HEK293 (cell line): Measurements from ENCODE around the gene U2SURP.
"Not testable (repeated sequence)": the region's sequence is repeated elsewhere in the genome, so short reads cannot be mapped to it uniquely, and the experiment has no call there.

Experiments used
- CTCF ChIA-PET: fragments of 350-600 bp; formaldehyde crosslinking; extraction: SDS; loops from one replicate; lab custom pipeline; 2021; ENCODE audit warnings: antibody characterized with exemption; lab: Yijun Ruan, JAX
- POLR2A ChIA-PET: fragments of 300-600 bp; formaldehyde crosslinking; extraction: SDS; loops from one replicate; lab custom pipeline; 2020; ENCODE audit warnings: antibody characterized with exemption, inconsistent platforms; lab: Yijun Ruan, JAX
- H3K27ac ChIP-seq: fragments of 200-500 bp; sonication (Bioruptor generic); 2 replicates; pipeline ENCODE4 v1.5.1; 2014; ENCODE audit warnings: low read depth, low read length, control low read depth, inconsistent platforms; ENCODE audit errors: extremely low read depth
- H3K36me3 ChIP-seq, 2 experiments: fragments of 200-500 bp in 1 of 2; sonication (Bioruptor generic) in 1 of 2; 1 replicate in 1 of 2; 2 replicates in 1 of 2; pipeline ENCODE4 v1.5.1; 2014 to 2017; ENCODE audit warnings: inconsistent platforms in 2 of 2, low read length in 2 of 2; ENCODE audit not compliant: control insufficient read depth in 2 of 2, insufficient read depth in 1 of 2
- H3K4me1 ChIP-seq: fragments of 200-500 bp; sonication (Bioruptor generic); 2 replicates; pipeline ENCODE4 v1.5.1; 2014; ENCODE audit warnings: mild to moderate bottlenecking, low read length, inconsistent platforms; ENCODE audit not compliant: control insufficient read depth, insufficient read depth
- H3K4me3 ChIP-seq: 2 replicates; pipeline ENCODE4 v1.5.1; 2011; ENCODE audit warnings: low read depth, mild to moderate bottlenecking, control low read depth, low read length, moderate library complexity
- H3K9me3 ChIP-seq: fragments of 200-500 bp; sonication (Bioruptor generic); 2 replicates; pipeline ENCODE4 v1.5.1; 2014; ENCODE audit warnings: low read depth, low read length, inconsistent platforms; ENCODE audit not compliant: control insufficient read depth, insufficient read depth
- EGR2 ChIP-seq: fragments of 450-650 bp; formaldehyde crosslinking; IDR thresholded peaks from 2 replicates; pipeline ENCODE4 v1.5.1; 2016; ENCODE audit warnings: low read depth, missing biosample characterization, missing genetic modification characterization
- GLIS2 ChIP-seq: fragments of 450-650 bp; formaldehyde crosslinking; IDR thresholded peaks from 2 replicates; pipeline ENCODE4 v1.5.1; 2016; ENCODE audit warnings: missing biosample characterization, missing genetic modification characterization
- KLF16 ChIP-seq: fragments of 450-650 bp; formaldehyde crosslinking; IDR thresholded peaks from 2 replicates; pipeline ENCODE4 v1.5.1; 2017; ENCODE audit warnings: missing biosample characterization, missing genetic modification characterization
- ZIC2 ChIP-seq: fragments of 450-650 bp; formaldehyde crosslinking; IDR thresholded peaks from 2 replicates; pipeline ENCODE4 v1.5.1; 2016; ENCODE audit warnings: missing biosample characterization, missing genetic modification characterization
- ZNF146 ChIP-seq: fragments of 450-650 bp; formaldehyde crosslinking; IDR thresholded peaks from 2 replicates; pipeline ENCODE4 v1.5.1; 2016; ENCODE audit warnings: missing biosample characterization, missing genetic modification characterization
- ZNF221 ChIP-seq: fragments of 450-650 bp; formaldehyde crosslinking; IDR thresholded peaks from 2 replicates; pipeline ENCODE4 v1.5.1; 2017; ENCODE audit warnings: missing biosample characterization, missing genetic modification characterization, borderline replicate concordance
- ZNF24 ChIP-seq: fragments of 450-650 bp; formaldehyde crosslinking; IDR thresholded peaks from 2 replicates; pipeline ENCODE4 v1.5.1; 2016; ENCODE audit warnings: missing biosample characterization, missing genetic modification characterization
- ZNF350 ChIP-seq: fragments of 450-650 bp; formaldehyde crosslinking; IDR thresholded peaks from 2 replicates; pipeline ENCODE4 v1.5.0; 2017; ENCODE audit warnings: missing biosample characterization, mild to moderate bottlenecking, missing genetic modification characterization
- ZNF521 ChIP-seq: fragments of 450-650 bp; formaldehyde crosslinking; IDR thresholded peaks from 2 replicates; pipeline ENCODE4 v1.5.1; 2017; ENCODE audit warnings: missing biosample characterization, mild to moderate bottlenecking, missing genetic modification characterization
- ZNF549 ChIP-seq: fragments of 450-650 bp; IDR thresholded peaks from 2 replicates; pipeline ENCODE4 v1.5.1; 2018; ENCODE audit warnings: missing biosample characterization, missing genetic modification characterization, mild to moderate bottlenecking, inconsistent platforms, moderate library complexity
- ZNF571 ChIP-seq: fragments of 450-650 bp; formaldehyde crosslinking; IDR thresholded peaks from 2 replicates; pipeline ENCODE4 v1.5.0; 2017; ENCODE audit warnings: missing biosample characterization, missing genetic modification characterization
- ZNF621 ChIP-seq: fragments of 450-650 bp; formaldehyde crosslinking; IDR thresholded peaks from 2 replicates; pipeline ENCODE4 v1.5.1; 2017; ENCODE audit warnings: missing biosample characterization, missing genetic modification characterization
- ZNF837 ChIP-seq: fragments of 450-650 bp; formaldehyde crosslinking; IDR thresholded peaks from 2 replicates; pipeline ENCODE4 v1.5.1; 2016; ENCODE audit warnings: missing biosample characterization, missing genetic modification characterization
- ZSCAN30 ChIP-seq: fragments of 450-650 bp; IDR thresholded peaks from 2 replicates; pipeline ENCODE4 v1.5.1; 2018; ENCODE audit warnings: missing biosample characterization, mild to moderate bottlenecking, missing genetic modification characterization, moderate library complexity
- TF ChIP-seq, protein P1 (sequence below): fragments of 450-650 bp; formaldehyde crosslinking; IDR thresholded peaks from 2 replicates; pipeline ENCODE4 v1.5.1; 2016; ENCODE audit warnings: missing biosample characterization, missing genetic modification characterization
- TF ChIP-seq, protein P2 (sequence below): fragments of 450-650 bp; formaldehyde crosslinking; optimal IDR thresholded peaks from 2 replicates; pipeline ENCODE3; 2016; ENCODE audit warnings: missing biosample characterization, mild to moderate bottlenecking, missing genetic modification characterization
- TF ChIP-seq, protein P3 (sequence below): fragments of 450-650 bp; formaldehyde crosslinking; IDR thresholded peaks from 2 replicates; pipeline ENCODE4 v1.5.1; 2016; ENCODE audit warnings: missing biosample characterization, missing genetic modification characterization
- TF ChIP-seq, protein P4 (sequence below): fragments of 450-650 bp; formaldehyde crosslinking; IDR thresholded peaks from 2 replicates; pipeline ENCODE4 v1.5.1; 2017; ENCODE audit warnings: missing biosample characterization, missing genetic modification characterization

Gene U2SURP

DNA sequence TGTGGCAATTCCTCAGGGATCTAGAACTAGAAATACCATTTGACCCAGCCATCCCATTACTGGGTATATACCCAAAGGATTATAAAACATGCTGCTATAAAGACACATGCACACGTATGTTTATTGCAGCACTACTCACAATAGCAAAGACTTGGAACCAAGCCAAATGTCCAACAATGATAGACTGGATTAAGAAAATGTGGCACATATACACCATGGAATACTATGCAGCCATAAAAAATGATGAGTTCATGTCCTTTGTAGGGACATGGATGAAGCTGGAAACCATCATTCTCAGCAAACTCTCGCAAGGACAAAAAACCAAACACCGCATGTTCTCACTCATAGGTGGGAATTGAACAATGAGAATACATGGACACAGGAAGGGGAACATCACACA lies 12.5 kb upstream of the U2SURP start:
- TF ChIP-seq ZNF146 (tag by site-specific recombination): peak; percentile 56
- TF ChIP-seq, all 188 proteins: peak for 1; not testable (repeated sequence) for 187
- CTCF ChIA-PET, H3K36me3 ChIP-seq, H3K4me1 ChIP-seq, H3K9me3 ChIP-seq, H3K27ac ChIP-seq, POLR2A ChIA-PET, H3K4me3 ChIP-seq: not testable (repeated sequence)

DNA sequence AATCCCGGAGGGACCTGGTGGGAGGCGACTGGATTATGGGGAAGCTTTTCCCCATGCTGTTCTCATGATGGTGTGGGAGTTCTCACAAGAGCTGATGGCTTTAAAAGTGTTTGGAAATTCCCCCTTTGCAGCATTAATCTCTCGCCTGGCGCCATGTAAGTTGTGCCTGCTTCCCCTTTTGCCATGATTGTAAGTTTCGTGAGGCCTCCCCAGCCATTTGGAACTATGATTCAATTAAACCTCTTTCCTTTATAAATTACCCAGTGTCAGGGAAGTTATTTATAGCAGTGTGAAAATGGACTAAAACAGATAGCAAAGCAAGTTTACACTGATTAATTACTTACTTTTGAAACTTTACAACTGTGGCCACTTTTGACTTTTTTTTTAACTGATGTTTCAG lies 10.6 kb upstream of the U2SURP start:
- TF ChIP-seq, protein P1, sequence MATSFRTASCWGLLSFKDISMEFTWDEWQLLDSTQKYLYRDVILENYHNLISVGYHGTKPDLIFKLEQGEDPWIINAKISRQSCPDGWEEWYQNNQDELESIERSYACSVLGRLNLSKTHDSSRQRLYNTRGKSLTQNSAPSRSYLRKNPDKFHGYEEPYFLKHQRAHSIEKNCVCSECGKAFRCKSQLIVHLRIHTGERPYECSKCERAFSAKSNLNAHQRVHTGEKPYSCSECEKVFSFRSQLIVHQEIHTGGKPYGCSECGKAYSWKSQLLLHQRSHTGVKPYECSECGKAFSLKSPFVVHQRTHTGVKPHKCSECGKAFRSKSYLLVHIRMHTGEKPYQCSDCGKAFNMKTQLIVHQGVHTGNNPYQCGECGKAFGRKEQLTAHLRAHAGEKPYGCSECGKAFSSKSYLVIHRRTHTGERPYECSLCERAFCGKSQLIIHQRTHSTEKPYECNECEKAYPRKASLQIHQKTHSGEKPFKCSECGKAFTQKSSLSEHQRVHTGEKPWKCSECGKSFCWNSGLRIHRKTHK (tag by site-specific recombination): no peak
- TF ChIP-seq ZNF549 (tag by site-specific recombination): no peak
- TF ChIP-seq ZSCAN30 (tag by site-specific recombination): no peak
- no peak for TF ChIP-seq EGR2 (tag by site-specific recombination)
- TF ChIP-seq, protein P2, sequence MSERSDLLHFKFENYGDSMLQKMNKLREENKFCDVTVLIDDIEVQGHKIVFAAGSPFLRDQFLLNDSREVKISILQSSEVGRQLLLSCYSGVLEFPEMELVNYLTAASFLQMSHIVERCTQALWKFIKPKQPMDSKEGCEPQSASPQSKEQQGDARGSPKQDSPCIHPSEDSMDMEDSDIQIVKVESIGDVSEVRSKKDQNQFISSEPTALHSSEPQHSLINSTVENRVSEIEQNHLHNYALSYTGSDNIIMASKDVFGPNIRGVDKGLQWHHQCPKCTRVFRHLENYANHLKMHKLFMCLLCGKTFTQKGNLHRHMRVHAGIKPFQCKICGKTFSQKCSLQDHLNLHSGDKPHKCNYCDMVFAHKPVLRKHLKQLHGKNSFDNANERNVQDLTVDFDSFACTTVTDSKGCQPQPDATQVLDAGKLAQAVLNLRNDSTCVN (tag by site-specific recombination): no peak
- TF ChIP-seq ZNF621 (tag by site-specific recombination): no peak
- TF ChIP-seq, protein P3, sequence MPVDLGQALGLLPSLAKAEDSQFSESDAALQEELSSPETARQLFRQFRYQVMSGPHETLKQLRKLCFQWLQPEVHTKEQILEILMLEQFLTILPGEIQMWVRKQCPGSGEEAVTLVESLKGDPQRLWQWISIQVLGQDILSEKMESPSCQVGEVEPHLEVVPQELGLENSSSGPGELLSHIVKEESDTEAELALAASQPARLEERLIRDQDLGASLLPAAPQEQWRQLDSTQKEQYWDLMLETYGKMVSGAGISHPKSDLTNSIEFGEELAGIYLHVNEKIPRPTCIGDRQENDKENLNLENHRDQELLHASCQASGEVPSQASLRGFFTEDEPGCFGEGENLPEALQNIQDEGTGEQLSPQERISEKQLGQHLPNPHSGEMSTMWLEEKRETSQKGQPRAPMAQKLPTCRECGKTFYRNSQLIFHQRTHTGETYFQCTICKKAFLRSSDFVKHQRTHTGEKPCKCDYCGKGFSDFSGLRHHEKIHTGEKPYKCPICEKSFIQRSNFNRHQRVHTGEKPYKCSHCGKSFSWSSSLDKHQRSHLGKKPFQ (tag by site-specific recombination): no peak
- no peak for TF ChIP-seq ZNF837 (tag by site-specific recombination)
- no peak for TF ChIP-seq ZNF221 (tag by site-specific recombination)
- TF ChIP-seq ZIC2 (tag by site-specific recombination): no peak
- TF ChIP-seq, protein P4, sequence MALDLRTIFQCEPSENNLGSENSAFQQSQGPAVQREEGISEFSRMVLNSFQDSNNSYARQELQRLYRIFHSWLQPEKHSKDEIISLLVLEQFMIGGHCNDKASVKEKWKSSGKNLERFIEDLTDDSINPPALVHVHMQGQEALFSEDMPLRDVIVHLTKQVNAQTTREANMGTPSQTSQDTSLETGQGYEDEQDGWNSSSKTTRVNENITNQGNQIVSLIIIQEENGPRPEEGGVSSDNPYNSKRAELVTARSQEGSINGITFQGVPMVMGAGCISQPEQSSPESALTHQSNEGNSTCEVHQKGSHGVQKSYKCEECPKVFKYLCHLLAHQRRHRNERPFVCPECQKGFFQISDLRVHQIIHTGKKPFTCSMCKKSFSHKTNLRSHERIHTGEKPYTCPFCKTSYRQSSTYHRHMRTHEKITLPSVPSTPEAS (tag by site-specific recombination): no peak
- TF ChIP-seq ZNF521 (tag by site-specific recombination): no peak
- no peak for TF ChIP-seq ZNF24 (tag by site-specific recombination)
- no peak for TF ChIP-seq ZNF571
- no peak for TF ChIP-seq KLF16 (tag by site-specific recombination)
- no peak for TF ChIP-seq GLIS2 (tag by site-specific recombination)
- TF ChIP-seq ZNF350 (tag by site-specific recombination): no peak
- POLR2A ChIA-PET: no interaction called here
- Histone ChIP-seq H3K36me3 (no peaks in the 10 kb centered on the region), H3K4me1 (no peaks in the 10 kb centered on the region), H3K9me3 (no peaks in the 10 kb centered on the region), H3K4me3 (no peak overlapping the region), H3K27ac (no peak overlapping the region)
- CTCF ChIA-PET: interaction anchor here (1.3 to 4.4 kb wide), 3 partner anchors 9 to 403 kb away, joined by 3 to 19 read pairs (median 14); no protein-coding TSS in a partner anchor
